Esophagus muscularis mucosa (tissue), 4 donors: ENCODE data around the gene SEMA6D. TPM values are rescaled to one million over a fixed set of nuclear protein-coding genes. Genes with fewer than 3 reads are reported as not detected.
"Not testable (repeated sequence)": the region's sequence is repeated elsewhere in the genome, so short reads cannot be mapped to it uniquely, and the experiment has no call there.

Experiments used
- DNase-seq: peaks from one replicate; pipeline ENCODE4 v3.0.0-alpha.2; 2017; ENCODE audit errors: extremely low spot score
- H3K27ac ChIP-seq, 4 donors: fragments of 200-600 bp; sonication (generic); replicated peaks in 1 of 4; 1 replicate in 3 of 4; 2 replicates in 1 of 4; pipeline ENCODE4 v1.5.1; 2016 to 2019; ENCODE audit warnings: mild to moderate bottlenecking in 1 of 4
- H3K27me3 ChIP-seq, 4 donors: fragments of 200-600 bp; sonication (generic); one replicate each; pipeline versions ENCODE4 v1.5.1 to v1.6.0; 2016 to 2019
- H3K36me3 ChIP-seq, 4 donors: fragments of 200-600 bp; sonication (generic); one replicate each; pipeline ENCODE4 v1.5.1; 2016 to 2019
- H3K4me1 ChIP-seq, 4 donors: fragments of 200-600 bp; sonication (generic); one replicate each; pipeline ENCODE4 v1.5.1; 2016 to 2019
- H3K4me3 ChIP-seq, 4 donors: fragments of 200-600 bp; sonication (generic); 1 replicate in 2 of 4; 2 replicates in 2 of 4; pipeline ENCODE4 v1.5.1; 2016 to 2019; ENCODE audit warnings: mild to moderate bottlenecking in 4 of 4, moderate library complexity in 1 of 4
- H3K9me3 ChIP-seq, 4 donors: fragments of 200-600 bp; sonication (generic); 1 replicate in 3 of 4; 2 replicates in 1 of 4; pipeline ENCODE4 v1.5.1; 2016 to 2019
- CTCF ChIP-seq, 3 experiments: fragments of 200-600 bp in 2 of 3; fragments of 450-650 bp in 1 of 3; sonication (generic) in 2 of 3; IDR thresholded peaks; one replicate each; pipeline ENCODE4 v1.5.1; 2017 to 2019; ENCODE audit warnings: antibody characterized with exemption in 3 of 3, mild to moderate bottlenecking in 2 of 3, moderate library complexity in 1 of 3
- EP300 ChIP-seq: sonication (generic); formaldehyde crosslinking; IDR thresholded peaks from one replicate; pipeline ENCODE4 v1.6.1; 2017; ENCODE audit warnings: antibody characterized with exemption
- POLR2A ChIP-seq: fragments of 450-650 bp; IDR thresholded peaks from one replicate; pipeline ENCODE4 v1.6.1; 2017; ENCODE audit warnings: antibody characterized with exemption, moderate library complexity, mild to moderate bottlenecking, low read depth
- POLR2AphosphoS5 ChIP-seq, 2 donors: sonication (generic); formaldehyde crosslinking; IDR thresholded peaks; one replicate each; pipeline ENCODE4 v1.6.1; 2017; ENCODE audit warnings: antibody characterized with exemption in 2 of 2
- WGBS: methylation state at CpG from one replicate; pipeline ENCODE4 v1.1.5; 2018; 5-methylcytosine and 5-hydroxymethylcytosine counted together
- intact Hi-C: fragments of 100-400 bp; cut with DNase I; formaldehyde crosslinking; loops from one replicate; pipeline ENCODE4 v1.15.1; 2023
- total RNA-seq, 4 donors: library from RNA; depleted of rRNA; stranded (reverse); fragments of >200 nt; gene quantifications; one replicate each; pipeline versions ENCODE4 v1.1.0 to v1.2.1, GENCODE V29; 2016

The SEMA6D gene
- total RNA-seq, 4 donors from 2014 or later: 2.1 to 5.2 (median 3.8) TPM

- no peak overlapping the region for H3K27ac ChIP-seq
- H3K4me3 ChIP-seq: no peak overlapping the region
- no peaks in the 10 kb centered on the region for H3K9me3 ChIP-seq
- peaks cover 0 to 11% (median 8%) of the 10 kb centered on the region in 4 donors for H3K4me1 ChIP-seq
- intact Hi-C loops: no loop called here
- H3K27me3 ChIP-seq: no peaks in the 10 kb centered on the region
- H3K36me3 ChIP-seq: no peaks in the 10 kb centered on the region
- TF ChIP-seq CTCF (IDR thresholded peaks at IDR 0.05): no peak
- TF ChIP-seq POLR2AphosphoS5 (IDR thresholded peaks at IDR 0.05): no peak
- TF ChIP-seq POLR2A: no peak
- 82% methylated on average over 2 of the region's 2 CpGs for WGBS
- no peak for DNase-seq
Observed at GRCh38 chr15:47737477-47737876, 20.2 kb downstream of the SEMA6D start.

- H3K4me1 ChIP-seq: peaks cover 0 to 14% (median 11%) of the 10 kb centered on the region in 4 donors
- H3K4me3 ChIP-seq, H3K27ac ChIP-seq, intact Hi-C loops, H3K36me3 ChIP-seq, DNase-seq, H3K27me3 ChIP-seq, H3K9me3 ChIP-seq: not testable (repeated sequence)
- WGBS: 85% methylated on average over 4 of the region's 4 CpGs
Observed at GRCh38 chr15:47738144-47738825, 21.0 kb downstream of the SEMA6D start.

- Histone ChIP-seq H3K4me3 (no peak overlapping the region), H3K4me1 (peaks cover 0 to 12% (median 11%) of the 10 kb centered on the region in 4 donors), H3K27ac (no peak overlapping the region), H3K36me3 (no peaks in the 10 kb centered on the region), H3K27me3 (no peaks in the 10 kb centered on the region), H3K9me3 (no peaks in the 10 kb centered on the region)
- 97% methylated on average over 4 of the region's 4 CpGs for WGBS
- TF ChIP-seq POLR2AphosphoS5 (IDR thresholded peaks at IDR 0.05) (no peak), CTCF (IDR thresholded peaks at IDR 0.05) (no peak), EP300 (no peak), POLR2A (no peak)
- intact Hi-C loops: no loop called here
- DNase-seq: no peak
Observed at GRCh38 chr15:47741082-47741481, 23.8 kb downstream of the SEMA6D start.

- intact Hi-C loops: no loop called here
- WGBS: 88% methylated on average over 5 of the region's 5 CpGs
- TF ChIP-seq EP300 (no peak), CTCF (IDR thresholded peaks at IDR 0.05) (no peak), POLR2A (no peak)
- Histone ChIP-seq H3K9me3 (no peaks in the 10 kb centered on the region), H3K4me3 (no peak overlapping the region), H3K27me3 (no peaks in the 10 kb centered on the region), H3K27ac (no peak overlapping the region), H3K4me1 (peaks cover 0 to 9% (median 6%) of the 10 kb centered on the region in 4 donors), H3K36me3 (no peaks in the 10 kb centered on the region)
- no peak for DNase-seq
Observed at GRCh38 chr15:47741907-47742306, 24.6 kb downstream of the SEMA6D start.

- TF ChIP-seq EP300 (no peak), CTCF (IDR thresholded peaks at IDR 0.05) (no peak), POLR2AphosphoS5 (IDR thresholded peaks at IDR 0.05) (no peak), POLR2A (no peak)
- 82% methylated on average over 5 of the region's 5 CpGs for WGBS
- H3K4me3 ChIP-seq: no peak overlapping the region
- no peak overlapping the region for H3K27ac ChIP-seq
- no peak for DNase-seq
- H3K27me3 ChIP-seq: no peaks in the 10 kb centered on the region
- intact Hi-C loops: no loop called here
- H3K4me1 ChIP-seq: peaks cover 0 to 8% (median 4%) of the 10 kb centered on the region in 4 donors
- H3K9me3 ChIP-seq: no peaks in the 10 kb centered on the region
- H3K36me3 ChIP-seq: no peaks in the 10 kb centered on the region
Observed at GRCh38 chr15:47742334-47742733, 25.0 kb downstream of the SEMA6D start.
